ENCODE data around the gene DLG1. TPM values are rescaled to one million over a fixed set of nuclear protein-coding genes. Genes with fewer than 3 reads are reported as not detected.

The DLG1 gene
- total RNA-seq, 1 experiment from 2014 or later, result 121 TPM

DNA sequence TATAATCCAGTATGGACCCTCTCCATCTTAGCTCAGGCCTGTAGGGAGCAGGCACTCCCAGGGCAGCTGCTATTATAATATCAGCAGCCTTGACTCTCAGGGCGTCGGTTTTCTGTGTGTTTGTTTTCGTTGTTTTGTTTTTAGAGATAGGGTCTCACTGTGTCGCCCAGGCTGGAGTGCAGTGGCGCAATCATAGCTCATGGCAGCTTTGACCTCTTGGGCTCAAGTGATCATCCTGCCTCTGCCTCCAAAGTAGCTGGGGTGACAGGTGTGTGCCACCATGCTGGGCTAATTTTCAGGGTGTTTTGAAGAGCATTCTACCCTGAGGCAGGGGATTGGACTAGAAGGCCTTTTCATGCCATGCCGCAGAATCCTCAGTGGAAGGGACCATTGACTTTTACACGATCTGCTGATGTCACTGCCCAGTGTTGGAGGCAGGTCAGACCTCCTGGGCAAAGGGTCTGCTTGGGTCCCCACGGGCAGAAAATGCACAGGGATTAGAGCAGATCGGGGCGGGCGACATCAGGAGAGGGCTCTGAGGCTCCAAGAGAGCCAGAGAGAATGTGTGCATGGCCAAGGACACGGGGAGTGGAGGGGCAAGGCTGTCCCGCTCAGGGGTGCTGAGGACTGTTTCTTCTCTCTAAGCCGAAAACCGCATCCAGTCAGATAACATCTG is 276.5 kb downstream of the DLG1 start:
- no peaks in the 10 kb centered on the region for H3K9me3 Mint-ChIP-seq (ENCODE audit: unreplicated experiment)
- intact Hi-C loops (cut with micrococcal nuclease), result no loop called here
- H3K36me3 Mint-ChIP-seq (ENCODE audit: insufficient read depth, unreplicated experiment), result peaks cover 4% of the 10 kb centered on the region
- no peak overlapping the region for H3K27ac Mint-ChIP-seq (ENCODE audit: low read depth, unreplicated experiment)
- no peak overlapping the region for H3K4me3 Mint-ChIP-seq (ENCODE audit: unreplicated experiment)
- H3K27me3 Mint-ChIP-seq (ENCODE audit: insufficient read depth, unreplicated experiment), result no peaks in the 10 kb centered on the region
- POLR2A ChIA-PET, result interaction anchor here (1.1 kb wide), 1 partner anchor 10 kb away, joined by 3 read pairs; no protein-coding TSS in a partner anchor
- no peak for DNase-seq (ENCODE audit: unreplicated experiment)
- H3K4me1 Mint-ChIP-seq (ENCODE audit: insufficient read depth, unreplicated experiment), result no peaks in the 10 kb centered on the region
- CTCF ChIA-PET, result no interaction called here
- TF ChIP-seq, protein P1, sequence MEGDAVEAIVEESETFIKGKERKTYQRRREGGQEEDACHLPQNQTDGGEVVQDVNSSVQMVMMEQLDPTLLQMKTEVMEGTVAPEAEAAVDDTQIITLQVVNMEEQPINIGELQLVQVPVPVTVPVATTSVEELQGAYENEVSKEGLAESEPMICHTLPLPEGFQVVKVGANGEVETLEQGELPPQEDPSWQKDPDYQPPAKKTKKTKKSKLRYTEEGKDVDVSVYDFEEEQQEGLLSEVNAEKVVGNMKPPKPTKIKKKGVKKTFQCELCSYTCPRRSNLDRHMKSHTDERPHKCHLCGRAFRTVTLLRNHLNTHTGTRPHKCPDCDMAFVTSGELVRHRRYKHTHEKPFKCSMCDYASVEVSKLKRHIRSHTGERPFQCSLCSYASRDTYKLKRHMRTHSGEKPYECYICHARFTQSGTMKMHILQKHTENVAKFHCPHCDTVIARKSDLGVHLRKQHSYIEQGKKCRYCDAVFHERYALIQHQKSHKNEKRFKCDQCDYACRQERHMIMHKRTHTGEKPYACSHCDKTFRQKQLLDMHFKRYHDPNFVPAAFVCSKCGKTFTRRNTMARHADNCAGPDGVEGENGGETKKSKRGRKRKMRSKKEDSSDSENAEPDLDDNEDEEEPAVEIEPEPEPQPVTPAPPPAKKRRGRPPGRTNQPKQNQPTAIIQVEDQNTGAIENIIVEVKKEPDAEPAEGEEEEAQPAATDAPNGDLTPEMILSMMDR (IDR thresholded peaks at IDR 0.05; ENCODE audit: unreplicated experiment), result no peak
- no TSS peak for BruUV-seq (replicated peaks)

DNA sequence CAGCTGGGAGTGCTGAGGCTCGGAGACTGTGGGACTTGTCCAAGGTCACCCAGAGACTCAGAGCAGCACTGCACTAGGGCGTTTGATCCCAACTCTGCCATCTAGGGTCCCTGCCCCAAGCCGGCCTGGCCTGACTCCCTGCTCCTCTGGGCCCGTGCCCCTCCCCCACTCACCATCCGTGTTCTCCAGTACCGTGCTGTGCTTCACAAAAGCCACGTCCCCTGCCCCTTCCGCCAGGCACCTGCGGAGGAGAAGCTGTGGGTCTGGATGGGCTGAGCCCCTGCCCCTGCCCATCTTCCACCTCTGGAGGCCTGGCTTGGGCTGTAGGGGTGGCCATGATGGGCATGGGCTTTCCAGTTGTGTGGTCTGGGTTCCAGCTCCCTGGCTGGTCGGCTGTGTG is 277.2 kb downstream of the DLG1 start:
- ChIA-PET CTCF (interaction anchor here (2.5 kb wide), 1 partner anchor 8 kb away, joined by 8 read pairs; the partner anchor contains the start of gene MELTF), POLR2A (interaction anchor here (1.1 kb wide), 1 partner anchor 10 kb away, joined by 3 read pairs; no protein-coding TSS in a partner anchor)
- Mint-ChIP-seq H3K27me3 (ENCODE audit: insufficient read depth, unreplicated experiment) (no peaks in the 10 kb centered on the region), H3K27ac (ENCODE audit: low read depth, unreplicated experiment) (no peak overlapping the region), H3K9me3 (ENCODE audit: unreplicated experiment) (no peaks in the 10 kb centered on the region), H3K4me3 (ENCODE audit: unreplicated experiment) (no peak overlapping the region), H3K4me1 (ENCODE audit: insufficient read depth, unreplicated experiment) (no peaks in the 10 kb centered on the region), H3K36me3 (ENCODE audit: insufficient read depth, unreplicated experiment) (peaks cover 4% of the 10 kb centered on the region)
- intact Hi-C loops (cut with micrococcal nuclease), result no loop called here
- TF ChIP-seq, protein P1 (IDR thresholded peaks at IDR 0.05; ENCODE audit: unreplicated experiment), result no peak
- DNase-seq (ENCODE audit: unreplicated experiment), result no peak
- BruUV-seq (replicated peaks), result no TSS peak

DNA sequence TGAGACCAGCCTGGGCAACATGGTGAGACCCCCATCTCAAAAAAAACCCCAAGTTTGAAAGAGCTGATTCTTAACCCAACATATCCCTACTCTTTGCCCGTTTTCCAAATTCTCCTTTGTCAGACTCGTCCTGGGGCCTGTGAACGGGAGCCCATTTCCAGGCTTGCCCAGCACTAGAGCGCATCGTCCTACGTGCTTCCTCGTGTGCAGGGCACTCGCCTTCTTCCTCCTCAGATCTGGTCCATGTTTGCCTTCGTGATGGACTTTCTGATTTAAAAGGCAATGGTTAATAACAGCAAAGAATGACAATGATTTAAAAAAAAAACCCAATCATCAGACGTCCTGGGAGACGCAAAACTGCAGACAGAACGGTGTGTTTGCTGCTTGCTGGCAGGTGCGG is 278.9 kb downstream of the DLG1 start:
- Mint-ChIP-seq H3K27me3 (ENCODE audit: insufficient read depth, unreplicated experiment) (no peaks in the 10 kb centered on the region), H3K4me3 (ENCODE audit: unreplicated experiment) (no peak overlapping the region), H3K9me3 (ENCODE audit: unreplicated experiment) (no peaks in the 10 kb centered on the region), H3K27ac (ENCODE audit: low read depth, unreplicated experiment) (no peak overlapping the region), H3K36me3 (ENCODE audit: insufficient read depth, unreplicated experiment) (no peaks in the 10 kb centered on the region), H3K4me1 (ENCODE audit: insufficient read depth, unreplicated experiment) (no peaks in the 10 kb centered on the region)
- CTCF ChIA-PET, result interaction anchor here (1.5 to 2.5 kb wide), 2 partner anchors 10 to 16 kb away, joined by 5 to 8 read pairs; partner anchors contain the start of gene MELTF
- POLR2A ChIA-PET, result no interaction called here
- intact Hi-C loops (cut with micrococcal nuclease), result no loop called here
- no peak for DNase-seq (ENCODE audit: unreplicated experiment)
- BruUV-seq (replicated peaks), result no TSS peak
- TF ChIP-seq, protein P1 (IDR thresholded peaks at IDR 0.05; ENCODE audit: unreplicated experiment), result no peak

DNA sequence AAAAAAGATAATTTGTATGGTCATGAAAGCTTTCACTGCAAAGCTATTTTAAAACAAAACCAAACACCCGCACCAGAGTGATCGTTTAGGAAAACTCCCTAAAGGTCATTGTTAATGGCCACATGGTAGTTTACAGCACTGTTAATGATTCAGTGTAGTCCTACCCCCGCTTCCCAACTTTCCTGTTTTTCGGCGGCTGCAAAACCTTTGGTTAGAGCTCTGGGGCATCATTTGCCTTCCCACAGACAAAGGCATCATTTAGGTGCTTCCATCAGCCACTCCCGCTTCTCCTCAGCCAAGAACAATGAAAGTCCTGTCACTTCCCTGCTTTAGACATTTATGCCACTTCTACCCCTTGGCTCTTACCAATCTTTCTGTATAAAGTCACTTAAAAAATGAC is 279.4 kb downstream of the DLG1 start:
- POLR2A ChIA-PET, result no interaction called here
- no peak overlapping the region for H3K27ac Mint-ChIP-seq (ENCODE audit: low read depth, unreplicated experiment)
- CTCF ChIA-PET, result interaction anchor here (1.5 to 2.5 kb wide), 2 partner anchors 10 to 16 kb away, joined by 5 to 8 read pairs; partner anchors contain the start of gene MELTF
- H3K27me3 Mint-ChIP-seq (ENCODE audit: insufficient read depth, unreplicated experiment), result no peaks in the 10 kb centered on the region
- H3K4me1 Mint-ChIP-seq (ENCODE audit: insufficient read depth, unreplicated experiment), result no peaks in the 10 kb centered on the region
- no peaks in the 10 kb centered on the region for H3K36me3 Mint-ChIP-seq (ENCODE audit: insufficient read depth, unreplicated experiment)
- H3K9me3 Mint-ChIP-seq (ENCODE audit: unreplicated experiment), result no peaks in the 10 kb centered on the region
- TF ChIP-seq, protein P1 (IDR thresholded peaks at IDR 0.05; ENCODE audit: unreplicated experiment), result no peak
- BruUV-seq (replicated peaks), result no TSS peak
- no peak for DNase-seq (ENCODE audit: unreplicated experiment)
- H3K4me3 Mint-ChIP-seq (ENCODE audit: unreplicated experiment), result no peak overlapping the region
- intact Hi-C loops (cut with micrococcal nuclease), result no loop called here
